HG03196 (cell line): Measurements from ENCODE around the gene CXXC1.
"Not testable (repeated sequence)": the region's sequence is repeated elsewhere in the genome, so short reads cannot be mapped to it uniquely, and the experiment has no call there.

Experiments used
- ATAC-seq: cut with Tn5 transposase; IDR thresholded peaks from one replicate; pipeline ENCODE4 v1.9.1; 2021; ENCODE audit not compliant: unreplicated experiment

CXXC1 gene

DNA sequence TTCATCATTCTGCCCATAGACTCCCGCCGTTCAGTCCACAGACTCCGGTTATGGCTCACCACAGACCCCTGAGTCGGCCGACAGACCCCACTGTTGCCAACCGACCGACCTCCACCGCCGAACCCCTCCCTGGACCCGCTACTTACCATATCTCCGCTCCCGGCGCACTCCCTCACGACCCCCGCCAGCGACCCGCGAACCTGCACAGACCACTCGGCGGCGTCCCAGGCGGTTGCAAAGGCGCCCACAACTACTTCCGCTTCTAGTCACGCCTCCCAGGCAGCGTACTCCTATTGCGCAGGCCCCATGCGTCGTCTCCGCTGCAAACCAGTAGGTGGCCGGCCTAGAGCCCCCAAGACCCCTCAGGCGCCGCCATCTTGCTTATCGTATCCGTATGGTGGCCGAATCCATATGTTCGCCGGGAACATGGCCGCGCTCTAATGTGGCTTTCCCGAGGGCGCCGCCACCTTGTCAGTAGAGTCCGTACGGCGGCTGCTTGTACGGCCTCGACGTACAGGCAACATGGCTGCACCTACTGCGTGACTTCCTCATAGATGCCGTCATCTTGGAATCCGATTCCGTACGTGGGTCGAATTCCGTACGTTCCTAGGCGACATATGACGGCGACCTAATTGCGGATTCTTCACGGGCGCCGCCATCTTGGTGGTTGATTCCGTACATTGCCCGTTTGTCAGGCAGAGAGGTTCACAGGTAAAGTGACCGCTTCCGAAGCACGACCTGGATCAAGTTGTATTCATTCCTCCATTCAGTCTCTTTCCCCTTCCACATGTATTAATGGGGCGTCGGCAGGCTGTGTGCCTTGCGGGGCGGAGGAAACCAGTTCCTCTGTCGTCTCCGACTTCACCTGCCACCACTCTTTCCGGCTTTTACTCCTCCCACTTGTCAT, at the start of gene CXXC1:
CXXC1 (minus strand) TSS at position 252 of the 907 bp plus-strand sequence; CDS start at position 149, 103 bp downstream.
- peak; percentile 92 for ATAC-seq

DNA sequence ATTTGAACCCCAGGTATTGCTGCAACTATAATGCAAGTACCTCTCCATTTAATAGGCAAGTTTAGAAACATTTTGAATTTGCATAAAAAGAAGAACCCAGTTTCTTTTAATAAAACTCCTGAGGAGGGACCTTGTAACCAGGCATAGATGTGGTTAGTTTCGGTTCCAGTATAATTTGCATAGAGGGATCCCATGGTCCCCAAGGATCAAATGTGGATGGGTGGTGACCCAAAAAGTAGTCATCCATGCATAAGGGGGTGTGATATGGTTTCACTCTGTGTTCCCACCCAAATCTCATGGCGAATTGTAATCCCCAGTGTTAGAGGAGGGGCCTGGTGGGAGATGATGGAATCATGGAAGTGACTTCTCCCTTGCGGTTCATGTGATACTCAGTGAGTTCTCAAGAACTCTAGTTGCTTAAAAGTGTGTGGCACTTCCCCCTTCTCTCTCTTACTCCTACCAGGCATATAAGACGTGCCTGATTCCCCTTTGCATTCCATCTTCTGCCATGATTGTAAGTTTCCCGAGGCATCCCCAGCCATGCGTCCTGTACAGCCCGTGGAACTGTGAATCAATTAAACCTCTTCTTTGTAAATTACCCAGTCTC, 47.2 kb upstream of the CXXC1 start:
- ATAC-seq, result no peak

DNA sequence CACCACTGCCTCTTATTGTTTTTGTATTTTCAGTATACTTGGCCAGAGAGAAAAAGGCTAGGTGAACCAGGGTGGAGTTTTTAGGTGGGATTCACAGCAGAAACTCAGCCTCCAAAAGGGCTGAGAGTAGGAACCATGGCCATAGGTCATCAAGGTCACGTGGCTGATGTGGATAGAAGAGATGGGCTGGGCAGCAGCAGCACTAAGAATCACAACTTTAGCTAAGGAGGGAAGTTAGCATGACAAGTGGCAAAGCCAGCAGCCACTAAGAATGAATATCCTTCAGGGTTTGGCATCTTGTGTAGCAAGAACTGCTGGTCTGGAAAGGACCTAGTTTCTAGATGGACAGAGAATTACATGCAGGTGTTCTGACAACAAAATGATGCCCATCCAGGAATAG, 44.2 kb upstream of the CXXC1 start:
- ATAC-seq, result no peak

DNA sequence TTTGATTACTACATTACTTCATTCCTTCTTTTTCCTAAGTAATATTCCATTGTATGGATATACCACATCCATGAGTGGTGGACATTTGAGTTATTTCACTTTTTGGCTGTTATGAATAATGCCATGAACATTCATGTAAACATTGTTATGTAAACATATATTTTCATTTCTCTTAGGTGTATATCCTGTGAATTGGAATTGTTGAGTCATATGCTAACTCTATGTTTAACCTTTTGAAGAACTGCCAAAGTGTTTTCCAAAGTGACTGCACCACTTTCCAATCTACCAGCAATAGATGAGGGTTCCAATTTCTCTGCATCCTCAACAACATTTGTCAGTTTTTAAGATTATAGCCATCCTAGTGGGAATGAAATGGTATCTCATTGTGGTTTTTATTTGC, 42.7 kb upstream of the CXXC1 start:
- no peak for ATAC-seq

DNA sequence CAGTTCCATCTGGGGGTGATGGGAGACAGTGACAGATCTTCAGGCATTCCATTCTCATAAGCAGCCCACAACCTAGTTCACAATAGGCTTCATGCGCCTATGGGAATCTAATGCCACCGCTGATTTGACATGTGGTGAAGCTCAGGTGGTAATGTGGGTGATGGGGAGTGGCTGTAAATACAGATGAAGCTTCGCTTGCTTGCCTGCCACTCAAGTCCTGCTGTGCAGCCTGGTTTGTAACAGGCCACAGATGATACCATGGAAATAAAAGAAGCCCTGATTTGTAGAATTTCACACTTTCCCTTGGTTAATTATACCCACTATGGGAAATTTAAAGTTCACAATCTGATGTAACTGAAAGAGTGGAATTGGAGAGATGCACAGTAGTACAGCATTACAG, 40.5 kb upstream of the CXXC1 start:
- ATAC-seq, result no peak

DNA sequence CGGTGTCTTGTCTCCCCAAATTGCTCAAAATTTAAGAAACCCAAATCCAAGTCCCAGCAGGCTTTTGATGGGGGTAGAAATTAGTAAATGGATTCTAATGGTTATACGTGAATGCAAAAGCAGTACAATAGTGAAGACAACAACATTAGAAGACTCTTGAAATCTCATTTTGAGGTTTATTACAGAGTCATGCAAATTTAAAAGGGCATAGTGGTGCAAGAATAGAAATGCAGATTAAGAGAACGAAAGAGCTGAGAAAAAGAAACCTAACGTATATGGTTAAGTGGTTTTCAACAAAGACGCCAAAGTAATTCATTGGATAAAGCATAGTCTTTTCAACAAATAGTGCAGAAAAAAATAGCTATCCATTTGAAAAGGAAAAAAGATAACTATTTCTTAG, 33.2 kb upstream of the CXXC1 start:
- ATAC-seq, result peak; percentile 76

DNA sequence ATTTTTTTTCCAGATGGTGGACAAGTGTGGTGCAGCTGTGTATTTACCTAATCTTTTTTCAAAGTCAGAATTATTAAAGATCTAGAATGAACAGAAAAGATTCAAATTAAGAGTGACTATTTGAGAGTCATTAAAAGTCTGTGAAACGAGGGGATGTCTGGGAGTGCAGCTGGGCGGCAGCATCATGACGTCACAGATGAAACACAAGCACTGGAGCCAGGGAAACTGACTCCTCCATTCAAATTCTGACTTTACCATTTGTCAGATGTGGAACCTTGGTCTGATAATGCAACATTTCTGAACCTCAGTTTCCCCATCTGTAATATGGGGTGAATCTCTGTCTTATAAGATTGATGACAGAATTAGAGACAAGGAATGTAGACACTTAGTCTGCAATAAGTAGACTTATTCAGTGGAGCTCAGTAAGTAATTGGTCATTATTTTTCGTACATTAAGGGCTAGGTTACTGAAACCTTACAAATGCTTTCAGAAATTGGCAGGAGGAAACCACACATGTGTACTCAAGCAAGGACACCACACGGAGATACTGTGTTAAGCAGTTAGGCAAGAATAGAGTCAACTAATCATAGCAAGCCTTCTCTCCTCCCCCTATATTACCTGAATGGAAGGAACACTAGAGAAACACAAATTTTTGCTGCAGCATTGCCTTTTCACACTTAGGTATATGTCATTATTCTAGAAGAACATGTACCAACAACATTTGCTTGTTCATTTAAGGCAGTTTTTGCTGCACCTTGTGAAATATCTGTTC, 27.8 kb upstream of the CXXC1 start:
- peak; percentile 68 for ATAC-seq

DNA sequence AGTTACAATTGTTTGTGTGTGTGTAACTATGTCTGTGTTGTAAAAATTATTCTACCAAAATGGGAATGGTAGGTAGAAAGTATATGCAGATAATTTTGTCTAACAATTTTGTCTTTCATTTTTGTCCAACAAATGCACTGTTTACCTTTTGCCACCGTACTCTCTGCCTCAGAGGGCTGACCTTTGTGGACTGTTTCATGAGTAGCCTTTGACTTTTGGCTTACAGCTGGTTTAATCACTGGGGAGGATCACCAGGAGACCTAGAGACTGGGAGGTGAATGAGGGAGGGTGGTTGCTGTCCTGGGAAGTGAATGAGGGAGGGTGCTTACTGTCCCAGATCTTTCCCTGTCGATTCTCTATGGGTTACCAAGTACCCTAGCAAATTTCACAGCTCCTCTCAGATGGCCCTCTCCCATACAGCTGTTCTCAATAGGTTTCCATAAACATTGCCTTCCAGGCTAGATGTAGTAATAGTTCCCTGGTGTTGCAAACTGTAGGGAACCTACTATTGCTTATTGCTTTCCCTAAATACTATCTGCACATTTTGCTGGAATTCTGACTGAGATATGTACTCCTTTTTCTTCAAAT, 26.5 kb upstream of the CXXC1 start:
- ATAC-seq, result no peak

DNA sequence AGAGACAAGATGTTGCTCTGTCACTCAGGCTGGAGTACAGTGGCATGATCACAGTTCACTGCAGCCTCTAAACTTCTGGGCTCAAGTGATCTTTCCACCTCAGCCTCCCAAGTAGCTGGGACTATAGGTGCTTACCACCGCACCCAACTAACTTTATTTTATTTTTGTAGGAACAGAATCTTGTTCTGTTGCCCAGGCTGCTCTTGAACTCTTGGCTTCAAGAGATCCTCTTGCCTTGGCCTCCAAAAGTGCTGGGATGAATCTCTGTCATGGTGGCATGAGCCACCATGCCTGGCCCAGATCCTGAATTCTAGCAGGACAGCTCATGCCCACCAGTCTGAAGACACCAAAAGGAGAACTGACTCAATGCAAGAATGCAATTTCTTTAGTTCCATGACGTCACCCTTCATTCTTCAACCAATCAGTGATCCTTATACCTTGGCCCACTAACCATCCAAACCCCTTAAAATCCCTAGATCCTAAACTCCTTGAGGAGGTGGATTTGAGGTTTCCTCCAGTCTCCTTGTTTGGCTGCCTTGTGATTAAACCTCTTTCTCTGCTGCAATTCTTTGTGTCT, 25.6 kb upstream of the CXXC1 start:
- ATAC-seq, result peak; percentile 30

DNA sequence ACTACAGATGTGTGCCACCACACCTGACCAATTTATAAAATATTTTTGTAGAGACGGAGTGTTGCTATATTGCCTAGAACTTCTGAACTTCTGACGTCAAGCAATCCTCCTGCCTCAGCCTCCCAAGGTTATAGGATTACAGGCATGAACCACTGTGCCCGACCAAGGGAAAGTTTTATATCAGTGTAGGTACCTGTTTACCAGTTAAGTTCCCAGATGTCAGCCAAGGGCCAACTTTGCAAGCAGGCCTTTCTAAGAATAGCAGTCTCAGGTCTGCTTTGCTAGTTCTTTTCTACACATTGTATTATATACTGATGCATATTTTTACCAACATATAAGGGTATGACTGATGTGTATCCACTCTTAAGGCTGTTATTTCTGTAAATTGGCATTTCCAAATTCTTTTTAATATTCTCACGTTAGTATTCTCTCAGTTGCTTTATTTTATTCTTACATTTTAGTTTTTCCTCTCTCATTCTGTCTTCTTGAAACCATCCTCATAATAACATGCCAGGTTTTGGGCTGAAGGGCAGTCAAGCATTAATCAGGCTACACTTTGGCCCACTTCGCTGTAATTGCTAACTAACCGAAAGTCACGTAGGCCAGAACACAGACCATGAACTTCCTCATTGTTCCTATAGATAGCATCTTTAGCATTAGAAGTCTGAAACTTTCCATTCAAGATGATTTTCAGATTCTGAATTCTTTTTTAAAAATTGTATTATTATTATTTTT, 25.0 kb upstream of the CXXC1 start:
- ATAC-seq, result peak; percentile 69

DNA sequence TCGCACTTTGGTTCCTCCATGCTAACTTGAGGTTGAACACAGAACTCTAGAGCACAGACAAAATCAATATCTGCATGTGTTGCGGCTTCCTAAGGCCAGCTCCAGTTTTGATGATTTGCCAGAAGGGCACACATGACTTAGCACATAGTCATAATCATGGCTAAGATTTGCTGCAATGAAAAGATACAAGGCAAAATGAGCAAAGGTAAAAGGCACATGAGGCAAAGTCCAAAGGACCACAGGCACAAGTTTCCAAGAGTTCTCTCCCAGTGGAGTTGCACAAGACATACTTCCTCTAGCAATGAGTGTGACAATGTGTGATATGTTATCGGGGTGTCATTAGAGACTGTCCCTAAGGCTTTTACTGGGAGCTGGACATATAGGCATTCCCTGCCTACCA, 24.2 kb upstream of the CXXC1 start:
- ATAC-seq, result no peak

DNA sequence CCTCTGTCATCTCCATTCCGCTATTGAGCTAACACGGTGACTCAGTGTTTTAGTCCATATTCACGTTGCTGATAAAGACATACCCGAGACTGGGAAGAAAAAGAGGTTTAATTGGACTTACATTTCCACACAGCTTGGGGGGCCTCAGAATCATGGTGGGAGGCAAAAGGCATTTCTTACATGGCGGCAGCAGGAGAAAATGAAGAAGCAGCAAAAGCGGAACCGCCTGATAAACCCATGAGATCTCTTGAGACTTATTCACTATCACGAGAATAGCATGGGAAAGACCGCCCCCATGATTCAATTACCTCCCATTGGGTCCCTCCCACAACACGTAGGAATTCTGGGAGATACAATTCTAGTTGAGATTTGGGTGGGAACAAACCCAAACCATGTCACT, 22.6 kb upstream of the CXXC1 start:
- no peak for ATAC-seq

DNA sequence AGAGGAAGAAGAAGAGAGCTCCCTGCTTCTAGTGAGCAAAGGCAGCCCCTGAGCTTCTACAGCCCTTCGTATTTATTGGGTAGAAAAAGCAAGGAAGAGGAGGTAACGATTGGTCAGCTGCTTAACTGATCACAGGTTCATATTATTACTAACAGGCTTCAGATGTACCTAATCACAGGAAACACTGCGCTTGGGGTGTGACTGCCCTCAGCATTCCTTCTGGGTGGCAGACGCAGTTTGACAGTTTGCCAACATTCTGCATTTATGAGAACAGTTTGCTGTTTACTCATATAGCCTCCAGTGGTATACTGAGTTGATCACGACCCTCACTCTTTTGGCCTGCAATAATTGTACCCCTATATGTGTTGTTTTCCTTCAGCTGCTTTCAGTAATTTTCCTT, 21.4 kb upstream of the CXXC1 start:
- not testable (repeated sequence) for ATAC-seq

DNA sequence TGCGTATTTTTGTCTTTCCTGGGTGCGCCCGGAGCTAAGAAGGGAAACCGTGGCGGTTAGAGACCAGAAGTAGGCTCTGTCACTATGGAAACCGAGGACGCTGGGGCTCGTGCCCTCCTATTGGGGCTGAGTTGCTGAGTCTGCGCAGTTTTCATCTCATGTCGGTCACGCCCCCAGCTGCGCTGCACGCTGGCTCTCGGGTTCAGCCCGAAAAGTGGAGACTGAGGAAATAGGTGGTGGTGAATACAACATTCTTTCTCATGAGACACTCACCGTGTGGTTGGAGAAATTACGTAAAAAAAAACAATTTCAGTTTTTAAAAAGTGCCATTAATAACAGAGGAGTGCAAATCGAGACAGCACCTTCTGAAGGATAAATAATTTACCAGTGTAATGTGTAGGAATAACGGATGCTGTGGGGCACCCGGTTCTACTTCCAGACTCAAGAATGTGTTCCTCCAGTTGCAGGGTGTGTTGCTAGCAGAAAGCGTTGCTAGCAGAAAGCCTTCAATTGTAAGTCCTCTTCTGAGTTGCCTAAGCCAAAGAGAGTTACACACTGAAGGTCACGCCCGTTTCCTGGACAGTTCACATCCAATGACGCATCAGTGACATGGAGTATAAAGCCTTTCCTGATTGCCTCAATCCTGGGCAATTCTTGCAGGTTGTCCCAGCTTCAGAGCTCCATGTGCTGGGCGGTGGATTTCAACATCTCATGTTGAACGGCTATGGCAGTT, 20.4 kb upstream of the CXXC1 start:
- ATAC-seq, result peak; percentile 80

DNA sequence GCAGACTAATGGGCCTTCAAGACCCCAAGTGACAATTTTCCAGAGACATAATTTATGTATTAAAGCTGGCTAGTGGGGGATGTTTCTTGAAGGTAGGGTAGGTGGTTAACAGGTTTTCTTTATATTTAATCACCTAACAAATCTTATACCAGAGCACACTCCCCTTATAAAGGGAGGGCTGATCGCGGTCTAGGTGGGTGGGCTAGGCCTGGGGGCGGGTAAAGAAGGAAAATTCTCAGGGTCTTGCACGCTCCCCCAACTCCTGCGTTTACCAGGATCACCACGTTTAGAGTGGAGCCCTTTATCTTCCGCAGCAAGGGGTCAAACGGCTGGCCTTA, 19.9 kb upstream of the CXXC1 start:
- ATAC-seq, result no peak

DNA sequence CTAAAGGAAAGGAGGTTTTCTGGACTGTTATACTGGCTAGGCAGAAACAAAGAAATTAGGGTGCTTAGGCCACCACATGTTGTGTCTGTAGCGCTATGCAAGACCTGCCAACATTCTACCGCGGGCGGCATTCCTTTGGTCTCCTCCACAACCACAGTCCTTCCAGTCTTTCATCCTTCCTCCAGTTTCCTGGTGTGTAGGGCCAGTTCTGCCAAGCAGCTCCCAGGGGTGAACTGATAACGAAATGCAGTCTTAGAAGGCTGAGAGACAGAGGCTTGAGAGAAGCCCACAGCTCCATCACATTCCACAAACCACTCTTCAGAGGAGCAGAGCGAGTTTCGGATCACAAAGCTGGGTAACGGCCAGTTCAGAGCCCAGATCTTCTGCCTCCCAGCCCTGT, 19.5 kb upstream of the CXXC1 start:
- no peak for ATAC-seq

DNA sequence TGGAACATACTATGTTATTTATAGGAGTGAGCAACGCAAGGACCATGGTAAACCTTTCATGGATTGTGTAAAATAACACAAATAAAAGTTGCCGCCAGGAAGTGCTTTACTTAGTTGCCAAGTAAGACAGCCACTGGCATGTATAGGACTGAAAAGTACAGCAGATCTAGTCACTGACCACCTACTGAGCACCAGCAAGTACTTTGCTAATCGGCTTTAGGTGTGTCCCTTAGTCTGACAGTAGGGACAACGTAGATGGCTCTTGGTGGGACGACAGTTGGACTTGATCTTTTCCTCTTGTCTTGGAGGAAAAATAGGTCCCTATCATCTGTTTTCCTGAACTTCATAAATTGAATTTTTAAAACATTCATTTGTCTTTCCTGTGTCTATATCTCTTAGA, 13.6 kb upstream of the CXXC1 start:
- ATAC-seq, result no peak

DNA sequence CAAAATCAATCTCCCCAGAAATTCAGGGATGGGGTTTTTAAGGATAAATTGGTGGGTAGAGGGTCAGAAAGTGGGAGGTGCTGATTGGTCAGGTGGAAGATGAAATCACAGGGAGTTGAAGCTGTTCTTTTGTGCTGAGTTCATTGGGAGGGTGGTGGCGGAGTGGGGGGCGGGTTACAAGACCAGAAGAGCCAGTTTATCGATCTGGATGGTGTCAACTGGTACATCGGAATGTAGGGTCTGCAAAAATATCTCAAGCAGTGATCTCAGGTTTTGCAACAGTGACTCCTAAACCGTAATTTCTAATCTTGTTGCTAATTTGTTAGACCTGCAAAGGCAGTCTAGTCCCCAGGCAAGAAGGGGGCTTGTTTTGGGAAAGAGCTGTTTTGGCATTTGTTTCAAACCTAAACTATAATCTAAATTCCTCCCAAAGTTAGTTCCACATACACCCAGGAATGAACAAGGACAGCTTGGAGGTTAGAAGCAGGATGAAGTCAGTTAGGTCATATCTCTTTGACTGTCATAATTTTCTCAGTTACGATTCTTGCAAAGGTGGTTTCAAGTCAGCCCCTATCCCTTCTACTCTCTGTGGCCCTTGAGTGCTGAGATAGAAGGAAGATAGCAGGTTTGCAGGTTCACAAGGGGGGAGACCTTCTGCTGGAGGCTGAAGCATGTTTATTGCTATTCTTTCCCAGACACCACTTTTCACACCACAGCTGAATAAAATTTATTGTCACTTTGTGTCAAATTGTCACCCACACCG, 12.3 kb upstream of the CXXC1 start:
- no peak for ATAC-seq
